H1 (cell line): ENCODE data around the gene ADAMTS16. TPM values are rescaled to one million over a fixed set of nuclear protein-coding genes. Genes with fewer than 3 reads are reported as not detected.

Experiments used
- CTCF ChIA-PET: fragments of 300-600 bp; sonication (Branson Sonifier 250); formaldehyde crosslinking; loops from one replicate; lab custom pipeline; 2021; ENCODE audit not compliant: partially characterized antibody; lab: Charles Lee
- POLR2A ChIA-PET: fragments of 300-600 bp; sonication (Branson Sonifier 250); formaldehyde crosslinking; loops from one replicate; lab custom pipeline; 2021; ENCODE audit warnings: inconsistent platforms; ENCODE audit not compliant: partially characterized antibody; lab: Charles Lee
- DNase-seq, 2 experiments: peaks; one replicate each; pipeline versions ENCODE4 v3.0.0 to v3.0.0-alpha.2; 2010 to 2022; ENCODE audit warnings: low spot score in 2 of 2, low read depth in 1 of 2, mixed read lengths in 1 of 2
- FAIRE-seq: peaks from 2 replicates; lab custom pipeline; 2011; peaks lifted over from hg19 to GRCh38; lab: Jason Lieb, UNC
- H2AFZ ChIP-seq: 2 replicates; pipeline ENCODE4 v1.8.1; 2012; ENCODE audit warnings: low read length, inconsistent platforms
- H2AK5ac ChIP-seq: 2 replicates; pipeline ENCODE4 v1.6.1; 2013; ENCODE audit warnings: low read depth, low read length
- H2BK120ac ChIP-seq: replicated peaks from 2 replicates; pipeline ENCODE3; 2013; ENCODE audit warnings: low read depth, low read length, inconsistent platforms
- H2BK12ac ChIP-seq: 2 replicates; pipeline ENCODE4 v1.6.1; 2013; ENCODE audit warnings: low read depth, low read length
- H2BK15ac ChIP-seq: 2 replicates; pipeline ENCODE4 v1.6.1; 2013; ENCODE audit warnings: low read length
- H2BK20ac ChIP-seq: 2 replicates; pipeline ENCODE4 v1.6.1; 2013; ENCODE audit warnings: low read length
- H2BK5ac ChIP-seq: 2 replicates; pipeline ENCODE4 v1.6.1; 2013; ENCODE audit warnings: low read depth, low read length
- H3K14ac ChIP-seq: 2 replicates; pipeline ENCODE4 v1.6.1; 2013; ENCODE audit warnings: inconsistent platforms; ENCODE audit not compliant: insufficient read length
- H3K18ac ChIP-seq: 2 replicates; pipeline ENCODE4 v1.6.1; 2013; ENCODE audit warnings: low read length; ENCODE audit errors: extremely low read depth
- H3K23ac ChIP-seq: 2 replicates; pipeline ENCODE4 v1.6.1; 2013; ENCODE audit warnings: inconsistent platforms; ENCODE audit not compliant: insufficient read length
- H3K23me2 ChIP-seq: 2 replicates; pipeline ENCODE4 v1.6.1; 2013; ENCODE audit warnings: low read depth, low read length
- H3K27ac ChIP-seq: 2 replicates; pipeline ENCODE4 v1.6.1; 2011; ENCODE audit warnings: low read depth, low read length, inconsistent platforms
- H3K27me3 ChIP-seq, 4 experiments: replicated peaks in 1 of 4; 1 replicate in 1 of 4; 2 replicates in 3 of 4; pipeline versions ENCODE4 v1.6.1 to v1.8.1; 2011 to 2013; ENCODE audit warnings: low read length in 3 of 4, mild to moderate bottlenecking in 3 of 4, inconsistent platforms in 2 of 4, mixed read lengths in 2 of 4, moderate library complexity in 1 of 4; ENCODE audit not compliant: control insufficient read depth in 3 of 4, insufficient read depth in 3 of 4; ENCODE audit errors: extremely low read depth in 1 of 4
- H3K36me3 ChIP-seq, 4 experiments: 2 replicates each; pipeline versions ENCODE4 v1.6.1 to v1.8.1; 2011 to 2013; ENCODE audit warnings: mild to moderate bottlenecking in 4 of 4, low read length in 3 of 4, moderate library complexity in 2 of 4, control low read depth in 1 of 4, inconsistent platforms in 1 of 4; ENCODE audit not compliant: insufficient read depth in 4 of 4, control insufficient read depth in 2 of 4
- H3K4ac ChIP-seq: replicated peaks from 2 replicates; pipeline ENCODE3; 2013; ENCODE audit warnings: low read length, low read depth, mixed read lengths, inconsistent platforms; ENCODE audit not compliant: insufficient read length
- H3K4me1 ChIP-seq, 4 experiments: replicated peaks in 1 of 4; 1 replicate in 1 of 4; 2 replicates in 3 of 4; pipeline versions ENCODE4 v1.6.1 to v1.8.1; 2011 to 2013; ENCODE audit warnings: low read length in 3 of 4, inconsistent platforms in 2 of 4, mixed read lengths in 1 of 4; ENCODE audit not compliant: insufficient read depth in 4 of 4, control insufficient read depth in 3 of 4
- H3K4me2 ChIP-seq, 2 experiments: 2 replicates each; pipeline versions ENCODE4 v1.6.1 to v1.8.1; 2011 to 2013; ENCODE audit warnings: low read depth in 2 of 2, low read length in 2 of 2, control low read depth in 1 of 2, inconsistent platforms in 1 of 2, mild to moderate bottlenecking in 1 of 2; ENCODE audit not compliant: insufficient read depth in 1 of 2
- H3K4me3 ChIP-seq, 4 experiments: fragments of 200-600, 300-600 bp in 1 of 4; sonication (generic), shearing (Covaris generic), sonication (Bioruptor Twin) in 1 of 4; 2 replicates each; pipeline versions ENCODE4 v1.5.1 to v1.8.1; 2011 to 2016; ENCODE audit warnings: low read length in 4 of 4, low read depth in 3 of 4, control low read depth in 2 of 4, inconsistent platforms in 2 of 4, mild to moderate bottlenecking in 2 of 4, mixed read lengths in 1 of 4, moderate library complexity in 1 of 4; ENCODE audit not compliant: insufficient read depth in 2 of 4; ENCODE audit errors: extremely low read depth in 1 of 4
- H3K56ac ChIP-seq: replicated peaks from 2 replicates; pipeline ENCODE3; 2013; ENCODE audit warnings: low read depth, mild to moderate bottlenecking, mixed read lengths, low read length, inconsistent platforms; ENCODE audit not compliant: insufficient read length
- H3K79me1 ChIP-seq: 2 replicates; pipeline ENCODE4 v1.6.1; 2013; ENCODE audit warnings: low read depth, low read length, control low read depth
- H3K79me2 ChIP-seq, 2 experiments: 2 replicates each; pipeline versions ENCODE4 v1.6.1 to v1.8.1; 2012 to 2013; ENCODE audit warnings: low read length in 2 of 2, mild to moderate bottlenecking in 2 of 2, inconsistent platforms in 1 of 2; ENCODE audit not compliant: insufficient read depth in 2 of 2, control insufficient read depth in 1 of 2
- H3K9ac ChIP-seq, 4 experiments: replicated peaks in 1 of 4; 1 replicate in 1 of 4; 2 replicates in 3 of 4; pipeline versions ENCODE4 v1.6.1 to v1.8.1; 2011 to 2013; ENCODE audit warnings: low read depth in 3 of 4, low read length in 3 of 4, control low read depth in 2 of 4, mild to moderate bottlenecking in 2 of 4, moderate library complexity in 2 of 4, inconsistent platforms in 1 of 4; ENCODE audit errors: extremely low read depth in 1 of 4
- H3K9me3 ChIP-seq, 2 experiments: 2 replicates each; pipeline versions ENCODE4 v1.6.1 to v1.8.1; 2012 to 2013; ENCODE audit warnings: mild to moderate bottlenecking in 2 of 2, moderate library complexity in 2 of 2, control low read depth in 1 of 2, inconsistent platforms in 1 of 2, low read depth in 1 of 2, low read length in 1 of 2, mixed read lengths in 1 of 2; ENCODE audit not compliant: insufficient read depth in 2 of 2
- H4K20me1 ChIP-seq, 2 experiments: replicated peaks in 1 of 2; 2 replicates each; pipeline versions ENCODE3 to v1.8.1; 2011 to 2013; ENCODE audit warnings: inconsistent platforms in 2 of 2, low read length in 2 of 2, mild to moderate bottlenecking in 1 of 2; ENCODE audit not compliant: insufficient read depth in 2 of 2, control insufficient read depth in 1 of 2
- H4K5ac ChIP-seq: 2 replicates; pipeline ENCODE4 v1.6.1; 2013; ENCODE audit warnings: low read length, low read depth, mixed read lengths, inconsistent platforms; ENCODE audit not compliant: insufficient read length
- H4K8ac ChIP-seq: 2 replicates; pipeline ENCODE4 v1.8.0; 2013; ENCODE audit warnings: mild to moderate bottlenecking, moderate library complexity, low read length, inconsistent platforms; ENCODE audit not compliant: insufficient read depth; ENCODE audit errors: extremely low read depth
- H4K91ac ChIP-seq: replicated peaks from 2 replicates; pipeline ENCODE3; 2013; ENCODE audit warnings: low read length, mixed read lengths, inconsistent platforms; ENCODE audit not compliant: insufficient read length
- ASH2L ChIP-seq: fragments of 200-600, 300-600 bp; sonication (generic); IDR thresholded peaks from one replicate; pipeline ENCODE4 v1.7.1; 2017; ENCODE audit warnings: low read length
- CBX8 ChIP-seq: fragments of 300-800, 300-1000 bp; sonication (generic); IDR thresholded peaks from 2 replicates; pipeline ENCODE4 v1.7.1; 2016; ENCODE audit warnings: low read depth, low read length, borderline replicate concordance
- HDAC2 ChIP-seq, 2 experiments: fragments of 300-600 bp in 1 of 2; sonication (generic) in 1 of 2; IDR thresholded peaks; 2 replicates each; pipeline ENCODE4 v1.6.1; 2011 to 2012; ENCODE audit warnings: low read depth in 2 of 2, low read length in 2 of 2, mild to moderate bottlenecking in 2 of 2, moderate library complexity in 2 of 2, borderline replicate concordance in 1 of 2, inconsistent platforms in 1 of 2
- NRF1 ChIP-seq: IDR thresholded peaks from 2 replicates; pipeline ENCODE4 v1.6.1; 2011; ENCODE audit warnings: mild to moderate bottlenecking, low read depth, low read length, improper control_type of control experiment
- POLR2A ChIP-seq, 2 experiments: IDR thresholded peaks; 1 replicate in 1 of 2; 2 replicates in 1 of 2; pipeline ENCODE4 v1.6.1; 2011; ENCODE audit warnings: low read depth in 2 of 2, low read length in 2 of 2, mild to moderate bottlenecking in 2 of 2; ENCODE audit errors: control extremely low read depth in 1 of 2
- POLR2AphosphoS5 ChIP-seq: IDR thresholded peaks from 2 replicates; pipeline ENCODE4 v1.6.1; 2011; ENCODE audit warnings: low read depth, low read length
- RAD21 ChIP-seq, 2 experiments: IDR thresholded peaks in 1 of 2; conservative IDR thresholded peaks in 1 of 2; 2 replicates each; pipeline ENCODE4 v1.6.1; 2011; ENCODE audit warnings: low read depth in 2 of 2, low read length in 2 of 2, improper control_type of control experiment in 1 of 2, inconsistent platforms in 1 of 2, mild to moderate bottlenecking in 1 of 2, moderate library complexity in 1 of 2
- TAF7 ChIP-seq: optimal IDR thresholded peaks from 2 replicates; pipeline ENCODE3; 2011; ENCODE audit warnings: low read depth, mild to moderate bottlenecking, inconsistent platforms, low read length, moderate library complexity, borderline replicate concordance
- TBP ChIP-seq: IDR thresholded peaks from 2 replicates; pipeline ENCODE4 v1.6.1; 2011; ENCODE audit warnings: low read depth, low read length, improper control_type of control experiment
- ZNF274 ChIP-seq: IDR thresholded peaks from 2 replicates; pipeline ENCODE4 v1.7.0; 2012; ENCODE audit warnings: low read length, borderline replicate concordance; ENCODE audit errors: extremely low read depth
- WGBS, 2 experiments: shearing (Covaris generic) in 1 of 2; methylation state at CpG; one replicate each; pipeline versions ENCODE4 v1.1.6 to v1.1.7; 2013 to 2015; ENCODE audit warnings: low lambda C conversion rate in 2 of 2, mixed read lengths in 2 of 2, inconsistent platforms in 1 of 2, low coverage in 1 of 2, missing lambda C conversion rate in 1 of 2; ENCODE audit not compliant: insufficient replicate concordance in 2 of 2, insufficient coverage in 1 of 2, insufficient read length in 1 of 2; ENCODE audit errors: extremely low coverage in 1 of 2, missing lambda C conversion rate in 1 of 2; 5-methylcytosine and 5-hydroxymethylcytosine counted together
- polyA plus RNA-seq, 7 experiments: library from polyadenylated mRNA; depleted of rRNA in 3 of 7; stranded (reverse) in 5 of 7; unstranded in 2 of 7; fragments of >200 nt in 5 of 7; fragments of 200-250 nt in 2 of 7; gene quantifications; 1 replicate in 5 of 7; 2 replicates in 1 of 7; 4 replicates in 1 of 7; pipeline versions ENCODE4 v1.2.1 to v1.2.3, GENCODE V29; 2011 to 2013; ENCODE audit warnings: missing spikeins in 2 of 7, mixed read lengths in 2 of 7
- total RNA-seq: library from RNA; stranded (reverse); fragmentation: NEBNext Ultra II Directional; extraction: Animal tissue kit (Norgen Biotek cat#: 25700); gene quantifications from 2 replicates; pipeline ENCODE4 v1.2.1, GENCODE V29; 2021
- TF ChIP-seq, protein P1 (sequence below): IDR thresholded peaks from 2 replicates; pipeline ENCODE4 v1.6.1; 2012; ENCODE audit warnings: inconsistent platforms
- TF ChIP-seq, protein P2 (sequence below): IDR thresholded peaks from 2 replicates; pipeline ENCODE4 v1.6.1; 2012; ENCODE audit warnings: low read length, inconsistent platforms

ADAMTS16 gene
- total and polyA plus RNA-seq, 2 of the 8 experiments (the other 6 are each of a cell fraction or from before 2014, with no cell fraction given) = 3.7 to 16.0 TPM

DNA sequence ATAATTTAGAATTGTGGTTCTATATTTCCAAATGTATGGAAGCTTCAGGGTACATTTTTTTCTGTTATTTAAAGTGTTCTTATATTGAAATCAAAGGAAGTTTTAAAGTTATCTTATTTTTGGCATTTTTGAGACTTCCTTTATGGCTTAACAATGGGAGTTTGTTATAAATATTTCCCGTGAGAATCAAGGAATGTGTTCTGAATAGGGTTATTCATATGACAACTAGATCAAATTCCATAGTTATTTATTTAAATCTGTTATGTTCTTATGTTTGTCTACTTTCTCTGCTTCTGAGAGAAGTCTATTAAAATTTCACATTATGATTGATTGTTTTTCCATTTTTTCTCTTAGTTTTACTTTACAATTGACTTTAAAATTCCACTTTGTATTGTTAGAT is 135.1 kb downstream of the ADAMTS16 start:
- Histone ChIP-seq H2AK5ac (no peak overlapping the region), H3K23ac (no peak overlapping the region), H2BK15ac (no peak overlapping the region), H3K9ac (no peak overlapping the region), H3K23me2 (no peaks in the 10 kb centered on the region), H4K20me1 (no peaks in the 10 kb centered on the region), H3K9me3 (no peaks in the 10 kb centered on the region), H3K27ac (no peak overlapping the region), H3K4me2 (no peak overlapping the region), H2BK5ac (no peak overlapping the region), H3K79me1 (no peaks in the 10 kb centered on the region), H2AFZ (no peak overlapping the region), H3K56ac (no peak overlapping the region), H3K27me3 (no peaks in the 10 kb centered on the region), H3K4me3 (no peak overlapping the region), H2BK120ac (no peak overlapping the region), H3K14ac (no peak overlapping the region), H3K18ac (no peak overlapping the region), H4K91ac (no peak overlapping the region), H3K36me3 (no peaks in the 10 kb centered on the region; a peak in 1 of 8 replicates), H4K8ac (no peak overlapping the region), H2BK20ac (no peak overlapping the region), H3K79me2 (no peaks in the 10 kb centered on the region), H3K4me1 (peaks cover 2 to 12% (median 7%) of the 10 kb centered on the region in 4 experiments; a peak in 5 of 7 replicates), H4K5ac (no peak overlapping the region), H3K4ac (no peak overlapping the region), H2BK12ac (no peak overlapping the region)
- DNase-seq (no peak), FAIRE-seq (no peak)
- CTCF ChIA-PET = interaction anchor here (0.7 kb wide), 1 partner anchor 92 kb away, joined by 3 read pairs; no protein-coding TSS in a partner anchor
- POLR2A ChIA-PET = no interaction called here
- WGBS, 2 experiments = 100% methylated on average over 1 of the region's 1 CpG; no CpG with 5 or more reads in 1 of the 2 experiments
- TF ChIP-seq CBX8 (no peak), RAD21 (IDR thresholded peaks at IDR 0.05 in 1 of 2, conservative IDR thresholded peaks at IDR 0.05 in 1 of 2; ENCODE audit: low read depth in 2 of 2, low read length in 2 of 2) (no peak), POLR2AphosphoS5 (no peak), ZNF274 (no peak), POLR2A (IDR thresholded peaks at IDR 0.05; ENCODE audit: control extremely low read depth in 1 of 2, low read depth in 2 of 2, low read length in 2 of 2) (no peak), HDAC2 (IDR thresholded peaks at IDR 0.05; ENCODE audit: borderline replicate concordance in 1 of 2, low read depth in 2 of 2, low read length in 2 of 2) (no peak), TAF7 (no peak), ASH2L (no peak), NRF1 (no peak), TBP (no peak)
- TF ChIP-seq, protein P1, sequence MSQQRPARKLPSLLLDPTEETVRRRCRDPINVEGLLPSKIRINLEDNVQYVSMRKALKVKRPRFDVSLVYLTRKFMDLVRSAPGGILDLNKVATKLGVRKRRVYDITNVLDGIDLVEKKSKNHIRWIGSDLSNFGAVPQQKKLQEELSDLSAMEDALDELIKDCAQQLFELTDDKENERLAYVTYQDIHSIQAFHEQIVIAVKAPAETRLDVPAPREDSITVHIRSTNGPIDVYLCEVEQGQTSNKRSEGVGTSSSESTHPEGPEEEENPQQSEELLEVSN = no peak
- TF ChIP-seq, protein P2, sequence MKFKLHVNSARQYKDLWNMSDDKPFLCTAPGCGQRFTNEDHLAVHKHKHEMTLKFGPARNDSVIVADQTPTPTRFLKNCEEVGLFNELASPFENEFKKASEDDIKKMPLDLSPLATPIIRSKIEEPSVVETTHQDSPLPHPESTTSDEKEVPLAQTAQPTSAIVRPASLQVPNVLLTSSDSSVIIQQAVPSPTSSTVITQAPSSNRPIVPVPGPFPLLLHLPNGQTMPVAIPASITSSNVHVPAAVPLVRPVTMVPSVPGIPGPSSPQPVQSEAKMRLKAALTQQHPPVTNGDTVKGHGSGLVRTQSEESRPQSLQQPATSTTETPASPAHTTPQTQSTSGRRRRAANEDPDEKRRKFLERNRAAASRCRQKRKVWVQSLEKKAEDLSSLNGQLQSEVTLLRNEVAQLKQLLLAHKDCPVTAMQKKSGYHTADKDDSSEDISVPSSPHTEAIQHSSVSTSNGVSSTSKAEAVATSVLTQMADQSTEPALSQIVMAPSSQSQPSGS = no peak
